PFSK-1 (cell line): Measurements from ENCODE around the gene NAV2.

Experiments used
- FOXP2 ChIP-seq: optimal IDR thresholded peaks from 2 replicates; pipeline ENCODE3; 2011; ENCODE audit warnings: borderline replicate concordance, control low read depth, inconsistent platforms; ENCODE audit not compliant: insufficient read depth; ENCODE audit errors: extremely low read length, extremely low read depth
- POLR2AphosphoS5 ChIP-seq: IDR thresholded peaks from 2 replicates; pipeline ENCODE4 v1.6.1; 2012; ENCODE audit warnings: low read depth, mild to moderate bottlenecking, control low read depth, low read length, moderate library complexity
- REST ChIP-seq, 2 experiments: IDR thresholded peaks; 2 replicates each; pipeline versions ENCODE4 v1.6.1 to v1.8.0; 2011 to 2012; ENCODE audit warnings: low read depth in 2 of 2, low read length in 2 of 2, control low read depth in 1 of 2, inconsistent platforms in 1 of 2, mild to moderate bottlenecking in 1 of 2, moderate library complexity in 1 of 2; ENCODE audit not compliant: insufficient read depth in 1 of 2
- TAF1 ChIP-seq: IDR thresholded peaks from 2 replicates; pipeline ENCODE4 v1.6.1; 2012; ENCODE audit warnings: low read length, control low read depth, borderline replicate concordance; ENCODE audit not compliant: insufficient read depth

DNA sequence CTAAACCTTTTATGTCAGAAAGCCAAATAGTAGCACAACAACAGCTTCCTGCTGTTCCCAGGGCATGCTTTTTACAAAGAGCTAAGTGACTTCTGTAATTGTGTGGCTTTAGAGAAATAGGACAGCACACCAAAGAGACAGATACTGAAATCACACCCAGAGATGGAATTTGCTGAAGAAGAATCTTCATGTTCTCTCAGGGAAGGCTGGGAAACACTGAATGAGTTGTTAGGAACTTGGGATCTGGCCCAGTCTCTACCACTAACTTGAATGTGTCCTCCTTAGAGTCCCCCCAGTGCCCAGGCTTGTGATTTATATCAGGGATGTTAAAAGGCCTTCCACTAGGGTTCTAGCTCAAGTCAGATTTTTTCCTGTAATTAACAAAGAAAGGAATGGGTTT, 272.5 kb downstream of the NAV2 start:
- TF ChIP-seq TAF1: no peak
- TF ChIP-seq POLR2AphosphoS5: no peak
- TF ChIP-seq REST (IDR thresholded peaks at IDR 0.05; ENCODE audit: insufficient read depth in 1 of 2, low read depth in 2 of 2, low read length in 2 of 2): no peak
- no peak for TF ChIP-seq FOXP2
